GM12878 (cell line): Measurements from ENCODE around the gene ANKRD34A. TPM values are rescaled to one million over a fixed set of nuclear protein-coding genes. Genes with fewer than 3 reads are reported as not detected.

Source experiments
- BRCA1 ChIP-seq: IDR thresholded peaks from 2 replicates; pipeline ENCODE4 v1.6.1; 2011; ENCODE audit warnings: low read depth, low read length, improper control_type of control experiment
- CHD1 ChIP-seq: IDR thresholded peaks from 2 replicates; pipeline ENCODE4 v1.6.1; 2012; ENCODE audit warnings: low read depth, low read length, improper control_type of control experiment
- EGR1 ChIP-seq, 2 experiments: IDR thresholded peaks; 1 replicate in 1 of 2; 2 replicates in 1 of 2; pipeline ENCODE4 v1.6.1; 2011 to 2012; ENCODE audit warnings: low read depth in 2 of 2, low read length in 2 of 2, borderline replicate concordance in 1 of 2, mild to moderate bottlenecking in 1 of 2, moderate library complexity in 1 of 2
- EP300 ChIP-seq, 2 experiments: fragments of 150-350 bp in 1 of 2; IDR thresholded peaks; 2 replicates each; pipeline ENCODE4 v1.6.1; 2011 to 2012; ENCODE audit warnings: low read depth in 2 of 2, low read length in 2 of 2, borderline replicate concordance in 1 of 2, improper control_type of control experiment in 1 of 2, inconsistent platforms in 1 of 2; ENCODE audit not compliant: control insufficient read depth in 1 of 2
- HDGF ChIP-seq: fragments of 450-650 bp; IDR thresholded peaks from 2 replicates; pipeline ENCODE4 v1.6.1; 2016; ENCODE audit warnings: antibody characterized with exemption
- IKZF2 ChIP-seq, 2 experiments: fragments of 450-650 bp; IDR thresholded peaks; 2 replicates each; pipeline ENCODE4 v1.6.1; 2017; ENCODE audit warnings: mild to moderate bottlenecking in 2 of 2, moderate library complexity in 2 of 2
- MEF2A ChIP-seq: IDR thresholded peaks from 2 replicates; pipeline ENCODE4 v1.6.1; 2011; ENCODE audit warnings: low read depth, mild to moderate bottlenecking, low read length, moderate library complexity; ENCODE audit not compliant: insufficient read depth
- MEF2B ChIP-seq: fragments of 450-650 bp; IDR thresholded peaks from 2 replicates; pipeline ENCODE4 v1.6.1; 2018; ENCODE audit warnings: mild to moderate bottlenecking, moderate library complexity; ENCODE audit not compliant: partially characterized antibody, poor library complexity, severe bottlenecking
- NFXL1 ChIP-seq: fragments of 450-650 bp; IDR thresholded peaks from 2 replicates; pipeline ENCODE4 v1.6.1; 2017; ENCODE audit warnings: antibody characterized with exemption, mild to moderate bottlenecking, borderline replicate concordance
- POU2F2 ChIP-seq: IDR thresholded peaks from 3 replicates; pipeline ENCODE4 v1.6.1; 2011; ENCODE audit warnings: low read depth, mild to moderate bottlenecking, low read length, borderline replicate concordance
- RAD21 ChIP-seq: IDR thresholded peaks from 2 replicates; pipeline ENCODE4 v1.6.1; 2011; ENCODE audit warnings: mild to moderate bottlenecking, low read depth, low read length, moderate library complexity; ENCODE audit not compliant: insufficient read depth
- RB1 ChIP-seq: fragments of 450-650 bp; formaldehyde crosslinking; IDR thresholded peaks from 2 replicates; pipeline ENCODE4 v1.6.1; 2017; ENCODE audit warnings: mild to moderate bottlenecking, borderline replicate concordance
- SIX5 ChIP-seq: IDR thresholded peaks from 2 replicates; pipeline ENCODE4 v1.6.1; 2011; ENCODE audit warnings: mild to moderate bottlenecking, low read depth, low read length, moderate library complexity; ENCODE audit not compliant: severe bottlenecking
- SP1 ChIP-seq: IDR thresholded peaks from one replicate; pipeline ENCODE4 v1.6.1; 2011; ENCODE audit warnings: low read depth, low read length
- SUPT20H ChIP-seq: IDR thresholded peaks from 2 replicates; pipeline ENCODE4 v1.6.1; 2011; ENCODE audit warnings: low read depth, mild to moderate bottlenecking, low read length, moderate library complexity, borderline replicate concordance; ENCODE audit not compliant: control insufficient read depth
- TCF3 ChIP-seq: IDR thresholded peaks from 2 replicates; pipeline ENCODE4 v1.6.1; 2012; ENCODE audit warnings: low read depth, mild to moderate bottlenecking, low read length, borderline replicate concordance; ENCODE audit not compliant: insufficient read depth
- YBX1 ChIP-seq: fragments of 450-650 bp; IDR thresholded peaks from 2 replicates; pipeline ENCODE4 v1.6.1; 2016; ENCODE audit warnings: antibody characterized with exemption
- polyA plus RNA-seq, 11 experiments: library from polyadenylated mRNA; depleted of rRNA in 4 of 11; unstranded in 6 of 11; stranded (reverse) in 5 of 11; fragments of >200 nt; fragmentation: Nextera tagmentation in 4 of 11; fragmentation: Illumina TruSeq in 1 of 11; extraction: Ambion mirVana in 4 of 11; extraction: Trizol in 1 of 11; gene quantifications; 1 replicate in 1 of 11; 2 replicates in 10 of 11; pipeline versions ENCODE4 v1.2.1 to v1.2.3, GENCODE V29; 2011 to 2016; ENCODE audit warnings: inconsistent platforms in 2 of 11, missing spikeins in 2 of 11, low read depth in 1 of 11
- total RNA-seq, 4 experiments: library from RNA; depleted of rRNA in 3 of 4; stranded (reverse); fragments of >200 nt in 3 of 4; fragmentation: Illumina TruSeq in 1 of 4; extraction: Trizol in 1 of 4; gene quantifications; 2 replicates each; pipeline versions ENCODE4 v1.2.1 to v1.2.3, GENCODE V29; 2013 to 2021
- TF ChIP-seq, protein P1 (sequence below): fragments of 450-650 bp; formaldehyde crosslinking; IDR thresholded peaks from 2 replicates; pipeline ENCODE4 v1.4.0; 2020; ENCODE audit warnings: mild to moderate bottlenecking, moderate library complexity
- TF ChIP-seq, protein P2 (sequence below): fragments of 450-650 bp; formaldehyde crosslinking; IDR thresholded peaks from 2 replicates; pipeline ENCODE4 v1.4.0; 2022; ENCODE audit warnings: mild to moderate bottlenecking, moderate library complexity
- TF ChIP-seq, protein P3 (sequence below): IDR thresholded peaks from 2 replicates; pipeline ENCODE4 v1.6.1; 2011; ENCODE audit warnings: borderline replicate concordance, low read depth, mild to moderate bottlenecking, moderate library complexity, mixed read lengths, low read length; ENCODE audit not compliant: insufficient read depth; ENCODE audit errors: extremely low read length

Gene ANKRD34A
- total and polyA plus RNA-seq, 10 of the 15 experiments (the other 5 are each of a cell fraction or from before 2014, with no cell fraction given): 0.40 to 3.5 (median 1.6) TPM

DNA sequence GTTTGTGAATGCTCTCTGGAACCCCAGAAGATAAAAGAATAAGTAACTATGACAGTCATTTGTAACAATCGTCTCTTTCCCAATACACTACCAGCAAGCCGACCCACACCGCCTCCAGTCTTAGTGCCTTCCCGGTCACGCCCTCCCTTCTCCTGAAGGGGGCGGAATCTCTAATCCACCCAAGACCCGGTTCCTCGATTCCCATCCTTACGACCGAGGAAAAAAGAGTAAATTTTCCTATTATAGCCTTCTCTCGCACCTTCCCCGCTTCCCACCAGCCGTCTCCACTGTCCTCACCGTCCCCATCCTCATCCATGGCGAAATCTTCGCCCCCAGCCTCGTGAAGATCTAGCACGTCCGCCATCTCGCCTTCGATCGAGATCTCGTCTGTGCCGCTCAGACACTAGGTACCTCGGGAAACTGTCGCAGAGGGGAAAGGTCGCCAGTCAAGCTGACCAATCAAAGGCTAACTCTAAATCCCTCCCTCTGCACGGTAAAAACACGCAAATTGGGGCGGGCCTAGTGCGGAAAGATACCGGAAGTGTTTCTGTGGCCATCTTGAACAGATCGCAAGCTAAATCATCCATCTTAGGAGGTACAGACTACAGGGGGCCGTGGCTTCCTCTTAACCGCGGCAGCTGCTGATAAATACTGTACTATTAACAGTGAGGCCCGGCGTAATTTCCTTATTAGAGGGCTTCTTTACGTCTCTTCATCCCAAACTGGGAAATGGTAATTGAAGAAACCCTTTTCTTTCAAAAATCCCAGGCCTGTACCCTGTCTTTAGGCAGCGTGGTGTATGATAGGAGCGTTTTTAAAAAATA, 37.1 kb downstream of the ANKRD34A start, which contains the start of gene RBM8A (continued):
- TF ChIP-seq, protein P1, sequence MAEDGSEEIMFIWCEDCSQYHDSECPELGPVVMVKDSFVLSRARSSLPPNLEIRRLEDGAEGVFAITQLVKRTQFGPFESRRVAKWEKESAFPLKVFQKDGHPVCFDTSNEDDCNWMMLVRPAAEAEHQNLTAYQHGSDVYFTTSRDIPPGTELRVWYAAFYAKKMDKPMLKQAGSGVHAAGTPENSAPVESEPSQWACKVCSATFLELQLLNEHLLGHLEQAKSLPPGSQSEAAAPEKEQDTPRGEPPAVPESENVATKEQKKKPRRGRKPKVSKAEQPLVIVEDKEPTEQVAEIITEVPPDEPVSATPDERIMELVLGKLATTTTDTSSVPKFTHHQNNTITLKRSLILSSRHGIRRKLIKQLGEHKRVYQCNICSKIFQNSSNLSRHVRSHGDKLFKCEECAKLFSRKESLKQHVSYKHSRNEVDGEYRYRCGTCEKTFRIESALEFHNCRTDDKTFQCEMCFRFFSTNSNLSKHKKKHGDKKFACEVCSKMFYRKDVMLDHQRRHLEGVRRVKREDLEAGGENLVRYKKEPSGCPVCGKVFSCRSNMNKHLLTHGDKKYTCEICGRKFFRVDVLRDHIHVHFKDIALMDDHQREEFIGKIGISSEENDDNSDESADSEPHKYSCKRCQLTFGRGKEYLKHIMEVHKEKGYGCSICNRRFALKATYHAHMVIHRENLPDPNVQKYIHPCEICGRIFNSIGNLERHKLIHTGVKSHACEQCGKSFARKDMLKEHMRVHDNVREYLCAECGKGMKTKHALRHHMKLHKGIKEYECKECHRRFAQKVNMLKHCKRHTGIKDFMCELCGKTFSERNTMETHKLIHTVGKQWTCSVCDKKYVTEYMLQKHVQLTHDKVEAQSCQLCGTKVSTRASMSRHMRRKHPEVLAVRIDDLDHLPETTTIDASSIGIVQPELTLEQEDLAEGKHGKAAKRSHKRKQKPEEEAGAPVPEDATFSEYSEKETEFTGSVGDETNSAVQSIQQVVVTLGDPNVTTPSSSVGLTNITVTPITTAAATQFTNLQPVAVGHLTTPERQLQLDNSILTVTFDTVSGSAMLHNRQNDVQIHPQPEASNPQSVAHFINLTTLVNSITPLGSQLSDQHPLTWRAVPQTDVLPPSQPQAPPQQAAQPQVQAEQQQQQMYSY (CRISPR knock-in tag): no peak
- TF ChIP-seq EGR1 (IDR thresholded peaks at IDR 0.05; ENCODE audit: borderline replicate concordance in 1 of 2, low read depth in 2 of 2, low read length in 2 of 2) (0 out of 3 replicates have a peak, but pooled peaks of 1 of the 2 experiments have one; percentile 27), MEF2B (peak; percentile 40), SP1 (peak; percentile 82), IKZF2 (IDR thresholded peaks at IDR 0.05) (peak; percentile 70 to 79), SUPT20H (no peak), TCF3 (no peak), EP300 (IDR thresholded peaks at IDR 0.05; ENCODE audit: borderline replicate concordance in 1 of 2, control insufficient read depth in 1 of 2, low read depth in 2 of 2, low read length in 2 of 2) (0 out of 4 replicates have a peak, but pooled peaks of 1 of the 2 experiments have one; percentile 11), CHD1 (peak; percentile 93; the same call in 1 of the 2 replicates), MEF2A (no peak), SIX5 (peak; percentile 25), NFXL1 (no peak), RB1 (0 out of 2 replicates have a peak, but pooled peaks have one; percentile 11), POU2F2 (peak; percentile 89; the same call in 2 of the 3 replicates), BRCA1 (no peak), HDGF (peak; percentile 90), RAD21 (no peak), YBX1 (no peak)
- TF ChIP-seq, protein P2, sequence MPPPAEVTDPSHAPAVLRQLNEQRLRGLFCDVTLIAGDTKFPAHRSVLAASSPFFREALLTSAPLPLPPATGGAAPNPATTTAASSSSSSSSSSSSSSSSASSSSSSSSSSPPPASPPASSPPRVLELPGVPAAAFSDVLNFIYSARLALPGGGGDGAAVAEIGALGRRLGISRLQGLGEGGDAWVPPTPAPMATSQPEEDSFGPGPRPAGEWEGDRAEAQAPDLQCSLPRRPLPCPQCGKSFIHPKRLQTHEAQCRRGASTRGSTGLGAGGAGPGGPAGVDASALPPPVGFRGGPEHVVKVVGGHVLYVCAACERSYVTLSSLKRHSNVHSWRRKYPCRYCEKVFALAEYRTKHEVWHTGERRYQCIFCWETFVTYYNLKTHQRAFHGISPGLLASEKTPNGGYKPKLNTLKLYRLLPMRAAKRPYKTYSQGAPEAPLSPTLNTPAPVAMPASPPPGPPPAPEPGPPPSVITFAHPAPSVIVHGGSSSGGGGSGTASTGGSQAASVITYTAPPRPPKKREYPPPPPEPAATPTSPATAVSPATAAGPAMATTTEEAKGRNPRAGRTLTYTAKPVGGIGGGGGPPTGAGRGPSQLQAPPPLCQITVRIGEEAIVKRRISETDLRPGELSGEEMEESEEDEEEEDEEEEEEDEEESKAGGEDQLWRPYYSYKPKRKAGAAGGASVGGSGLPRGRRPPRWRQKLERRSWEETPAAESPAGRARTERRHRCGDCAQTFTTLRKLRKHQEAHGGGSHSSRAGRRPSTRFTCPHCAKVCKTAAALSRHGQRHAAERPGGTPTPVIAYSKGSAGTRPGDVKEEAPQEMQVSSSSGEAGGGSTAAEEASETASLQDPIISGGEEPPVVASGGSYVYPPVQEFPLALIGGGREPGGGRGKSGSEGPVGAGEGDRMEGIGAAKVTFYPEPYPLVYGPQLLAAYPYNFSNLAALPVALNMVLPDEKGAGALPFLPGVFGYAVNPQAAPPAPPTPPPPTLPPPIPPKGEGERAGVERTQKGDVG (CRISPR knock-in tag): no peak
- TF ChIP-seq, protein P3, sequence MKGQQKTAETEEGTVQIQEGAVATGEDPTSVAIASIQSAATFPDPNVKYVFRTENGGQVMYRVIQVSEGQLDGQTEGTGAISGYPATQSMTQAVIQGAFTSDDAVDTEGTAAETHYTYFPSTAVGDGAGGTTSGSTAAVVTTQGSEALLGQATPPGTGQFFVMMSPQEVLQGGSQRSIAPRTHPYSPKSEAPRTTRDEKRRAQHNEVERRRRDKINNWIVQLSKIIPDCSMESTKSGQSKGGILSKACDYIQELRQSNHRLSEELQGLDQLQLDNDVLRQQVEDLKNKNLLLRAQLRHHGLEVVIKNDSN: no peak
